ENCODE measurements around the gene FOS.
"Not testable (repeated sequence)": the region's sequence is repeated elsewhere in the genome, so short reads cannot be mapped to it uniquely, and the experiment has no call there.

FOS gene

GRCh38 chr14:75294649-75295033, 16.0 kb downstream of the FOS start:
- no peak for DNase-seq (ENCODE audit: low read depth, low spot score)

DNA sequence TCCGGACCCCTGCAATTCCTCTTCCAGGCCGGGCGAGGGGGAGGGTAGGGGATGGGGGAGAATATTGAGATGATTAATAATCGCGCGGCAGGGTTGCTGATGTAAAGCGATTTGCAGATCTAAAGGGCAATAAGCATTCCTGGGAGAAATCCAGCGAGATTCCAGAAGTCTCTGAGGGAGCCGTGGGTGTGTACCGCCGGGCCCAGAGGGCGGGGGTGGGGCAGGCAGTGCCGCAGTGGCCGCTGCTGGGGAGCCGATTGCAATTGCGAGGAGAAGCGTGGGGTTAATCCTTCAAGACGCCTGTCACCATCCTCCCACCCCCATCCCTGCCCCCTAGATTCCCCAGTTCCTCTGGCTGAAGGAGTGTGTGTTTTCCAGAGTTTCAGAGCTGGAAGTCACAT, 16.4 kb downstream of the FOS start:
- peak; percentile 86 for DNase-seq (ENCODE audit: low read depth, low spot score)

DNA sequence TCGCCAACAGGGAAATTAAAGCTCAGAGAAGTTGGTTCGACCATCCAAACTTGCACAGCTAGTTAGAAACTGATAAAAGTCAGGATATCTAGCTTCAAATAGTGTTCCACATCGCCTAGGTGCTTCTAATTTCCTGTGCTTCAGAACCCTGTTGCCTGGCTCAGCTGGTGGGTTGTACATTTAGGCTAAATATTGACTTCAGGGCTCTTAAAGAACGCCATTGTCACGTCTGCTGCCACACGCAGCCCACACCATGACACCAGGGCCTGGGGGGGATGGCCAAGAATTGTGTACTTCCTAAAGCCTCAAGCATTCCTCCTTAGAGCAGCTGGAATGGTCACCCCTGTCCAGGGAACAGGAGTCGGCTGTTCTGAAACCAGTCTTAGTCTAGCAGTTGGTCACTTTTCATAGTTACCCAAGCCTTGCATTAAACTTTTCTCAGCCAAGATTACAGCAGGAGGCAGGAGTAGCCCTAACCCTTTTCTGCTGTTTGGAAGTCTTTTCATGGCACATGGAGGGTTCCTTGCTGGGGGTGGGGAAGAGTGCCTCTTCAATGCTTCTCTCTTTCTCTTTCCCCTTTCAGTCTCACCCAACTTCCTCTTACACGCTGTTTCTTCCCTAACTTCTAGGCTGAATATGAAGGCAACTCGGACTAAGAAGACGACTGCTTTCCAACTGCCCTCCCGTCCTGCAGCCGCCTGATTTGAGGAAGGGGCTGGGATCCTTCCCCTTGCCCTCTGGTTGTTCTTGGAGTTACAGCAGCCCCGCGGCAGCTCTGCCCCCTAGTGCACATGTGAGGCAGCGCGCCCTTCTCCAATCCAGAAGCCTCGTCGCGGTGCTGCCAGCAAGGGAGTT, 17.1 kb downstream of the FOS start:
- peak; percentile 90 for DNase-seq (ENCODE audit: low read depth, low spot score)

DNA sequence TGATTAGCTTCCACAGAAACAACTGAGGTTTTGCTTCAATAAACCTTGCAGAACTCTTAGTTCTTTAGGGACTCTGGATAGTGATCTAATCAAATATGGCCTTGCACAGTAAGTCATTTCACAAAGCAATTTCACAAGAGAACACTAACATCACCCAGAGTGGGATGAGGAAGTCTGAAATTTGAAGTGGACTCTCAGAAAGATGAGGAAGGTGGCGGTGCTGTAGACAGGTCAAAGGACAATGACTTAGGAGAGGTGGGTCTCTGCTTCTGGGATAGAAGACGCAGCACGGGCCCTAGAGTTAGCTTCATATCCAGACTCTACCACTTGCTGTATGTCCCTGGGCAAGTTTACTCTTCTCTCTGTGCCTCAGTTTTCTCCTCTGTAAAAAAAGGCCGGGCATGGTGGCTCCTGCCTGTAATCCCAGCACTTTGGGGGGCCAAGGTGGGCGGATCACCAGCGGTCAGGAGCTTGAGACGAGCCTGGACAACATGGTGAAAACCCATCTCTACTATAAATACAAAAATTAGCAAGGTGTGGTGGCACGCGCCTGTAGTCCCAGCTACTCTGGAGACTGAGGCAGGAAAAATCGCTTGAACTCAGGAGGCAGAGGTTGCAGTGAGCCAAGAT, 18.9 kb downstream of the FOS start:
- no peak for DNase-seq (ENCODE audit: low read depth, low spot score)

DNA sequence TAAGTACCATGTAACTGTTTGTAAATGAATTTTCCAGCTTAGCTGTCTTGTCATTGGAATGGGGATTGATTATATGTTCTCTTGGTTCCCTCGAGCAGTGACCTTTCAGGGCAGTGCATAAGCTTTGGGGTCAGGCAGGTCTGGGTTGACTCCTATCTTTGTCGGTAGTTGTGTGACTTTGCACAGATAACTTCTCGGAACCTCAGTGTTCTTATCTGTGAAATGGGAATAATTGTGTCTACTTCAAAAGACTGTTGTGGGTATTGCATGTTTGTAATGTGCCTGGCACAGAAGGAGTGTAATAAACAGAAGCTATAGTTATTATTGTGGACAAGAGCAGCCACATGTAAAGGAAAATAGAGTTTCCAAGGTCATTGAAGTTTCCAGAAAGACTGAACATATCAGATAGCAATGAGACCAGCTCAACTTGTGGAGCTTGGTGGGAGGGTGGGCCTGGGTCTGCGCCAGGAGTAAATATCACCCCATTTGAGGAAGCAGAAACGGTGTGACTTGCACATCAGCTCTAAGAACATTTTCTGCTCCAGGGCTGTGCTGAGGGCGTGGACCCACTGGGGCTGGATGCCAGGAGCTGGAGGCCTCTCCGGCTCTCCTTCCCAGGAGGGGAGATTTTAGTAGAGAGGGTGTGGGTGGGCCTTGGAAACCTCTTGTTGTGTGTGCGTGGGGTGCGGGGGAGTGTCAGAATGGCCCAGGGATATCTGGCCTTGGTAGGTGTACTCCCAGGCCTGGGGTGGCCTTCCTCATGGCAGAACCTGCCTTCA, 19.7 kb downstream of the FOS start:
- no peak for DNase-seq (ENCODE audit: low read depth, low spot score)

DNA sequence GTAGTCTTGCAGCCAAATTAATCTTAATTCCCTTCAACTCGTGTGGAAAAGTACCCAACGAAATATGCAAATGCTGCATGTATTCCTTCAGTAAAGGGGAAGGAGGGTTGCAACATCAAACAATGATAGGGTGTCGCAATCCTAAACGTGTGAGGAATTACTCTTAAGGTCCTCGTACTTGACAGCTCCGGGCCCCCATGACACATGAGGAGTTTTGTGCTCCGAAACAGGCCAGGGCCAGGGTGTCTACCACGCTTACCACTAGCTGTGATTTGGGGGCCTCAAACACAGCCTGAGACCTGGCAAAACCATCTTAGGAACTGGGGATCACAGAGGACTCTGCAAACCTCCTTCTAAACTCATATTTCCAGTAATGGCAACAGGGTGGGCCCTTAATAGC, 20.4 kb downstream of the FOS start:
- DNase-seq (ENCODE audit: low read depth, low spot score): no peak

DNA sequence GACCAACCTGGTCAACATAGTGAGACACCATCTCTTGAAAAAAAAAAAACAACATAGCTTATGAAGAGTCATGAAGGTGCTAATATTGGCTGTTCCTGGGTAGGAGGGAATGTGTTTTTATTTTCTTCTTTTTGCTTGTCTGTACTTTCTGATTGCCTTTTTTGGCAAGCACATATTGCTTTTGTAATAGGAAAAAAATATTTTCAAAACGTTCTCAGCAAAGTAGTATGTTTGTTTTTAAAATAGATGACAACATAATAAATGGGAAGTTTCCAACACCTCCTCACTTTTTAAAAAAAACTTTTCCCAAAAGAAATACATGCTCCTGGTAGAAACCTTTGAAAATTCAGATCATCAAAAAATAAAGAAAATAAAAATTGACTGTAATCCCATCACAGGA, 20.9 kb downstream of the FOS start:
- no peak for DNase-seq (ENCODE audit: low read depth, low spot score)

DNA sequence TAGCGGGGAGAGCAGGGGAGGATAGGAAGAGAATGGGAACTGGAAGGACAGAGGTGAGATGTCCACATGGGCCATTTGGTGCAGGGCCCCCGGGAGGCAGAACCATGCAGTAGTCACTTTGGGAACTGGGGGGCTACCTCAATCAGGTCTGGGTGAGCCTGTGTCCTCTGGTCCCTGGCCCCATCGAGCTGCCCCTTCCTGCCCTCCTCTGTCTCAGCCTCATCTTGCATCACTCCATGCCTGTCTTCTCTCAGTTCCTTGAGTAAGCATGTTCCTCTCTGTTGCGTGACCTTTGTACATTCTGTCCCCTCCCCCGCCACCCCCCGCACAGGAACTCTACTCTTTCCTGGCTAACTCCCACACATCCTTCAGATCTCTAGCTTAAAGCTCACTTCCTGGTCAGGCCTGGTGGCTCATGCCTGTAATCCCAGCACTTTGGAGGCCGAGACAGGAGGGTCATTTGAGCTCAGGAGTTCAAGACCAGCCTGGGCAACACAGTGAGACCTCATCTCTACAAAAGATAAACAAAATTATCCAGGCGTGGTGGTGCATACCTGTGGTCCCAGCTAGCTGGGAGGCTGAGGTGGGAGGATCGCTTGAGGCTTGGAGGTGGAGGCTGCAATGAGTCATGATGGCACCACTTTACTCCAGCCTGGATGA, 23.2 kb downstream of the FOS start:
- DNase-seq (ENCODE audit: low read depth, low spot score): no peak

DNA sequence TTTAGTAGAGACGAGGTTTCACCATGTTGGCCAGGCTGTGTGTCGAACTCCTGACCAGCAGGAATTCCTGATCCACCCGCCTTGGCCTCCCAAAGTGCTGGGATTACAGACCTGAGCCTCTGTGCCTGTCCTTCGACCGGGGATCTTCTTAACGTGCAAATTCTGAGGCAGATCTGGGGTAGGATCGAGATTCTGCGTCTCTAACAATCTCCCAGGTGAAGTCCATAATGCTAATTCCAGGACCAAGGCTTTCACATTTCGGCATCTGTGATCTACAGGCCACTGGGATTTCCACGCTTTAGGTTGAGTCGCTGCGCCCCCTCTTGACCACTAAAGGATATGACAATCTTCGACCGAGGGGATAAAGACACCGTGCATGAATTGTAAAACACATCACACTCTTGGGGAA, 24.8 kb downstream of the FOS start:
- peak; percentile 85 for DNase-seq (ENCODE audit: low read depth, low spot score)

GRCh38 chr14:75306410-75306809, 27.8 kb downstream of the FOS start:
- not testable (repeated sequence) for DNase-seq (ENCODE audit: low read depth, low spot score)

DNA sequence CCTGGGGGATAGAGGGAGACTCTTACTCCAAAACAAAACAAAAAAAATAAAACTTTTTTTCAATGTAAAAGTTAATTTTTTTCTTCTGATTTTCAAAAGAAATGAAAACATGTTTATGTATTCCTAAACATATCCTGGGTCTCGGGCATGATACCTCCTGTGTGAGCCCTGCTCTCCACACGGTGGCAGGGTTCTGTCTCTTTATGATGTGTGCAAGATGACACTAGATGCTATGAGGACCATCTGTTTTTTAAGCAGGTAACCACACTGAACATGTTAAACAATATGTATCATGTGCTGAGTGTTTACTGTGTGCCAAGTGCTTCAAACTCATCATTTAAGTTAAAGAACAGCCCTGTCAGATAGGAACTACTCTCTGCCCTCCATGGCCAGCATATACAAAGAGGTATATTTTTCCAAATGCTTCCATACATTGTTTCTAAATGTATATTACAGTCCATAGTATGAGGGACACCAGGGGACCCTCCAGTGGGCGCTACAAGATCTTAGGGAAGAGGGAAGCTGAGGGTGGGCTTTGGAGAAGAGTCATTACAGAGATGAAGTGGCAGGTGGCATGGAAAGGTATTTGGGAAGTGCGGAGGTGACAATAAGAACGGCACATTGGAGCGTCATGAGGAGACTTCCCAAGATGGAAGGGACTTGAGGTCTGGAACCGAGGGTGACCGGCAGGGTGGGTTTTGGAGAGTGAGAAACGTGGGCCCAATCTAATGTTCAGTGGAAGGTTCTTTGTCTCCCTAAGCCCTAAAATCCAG, 28.5 kb downstream of the FOS start:
- no peak for DNase-seq (ENCODE audit: low read depth, low spot score)

DNA sequence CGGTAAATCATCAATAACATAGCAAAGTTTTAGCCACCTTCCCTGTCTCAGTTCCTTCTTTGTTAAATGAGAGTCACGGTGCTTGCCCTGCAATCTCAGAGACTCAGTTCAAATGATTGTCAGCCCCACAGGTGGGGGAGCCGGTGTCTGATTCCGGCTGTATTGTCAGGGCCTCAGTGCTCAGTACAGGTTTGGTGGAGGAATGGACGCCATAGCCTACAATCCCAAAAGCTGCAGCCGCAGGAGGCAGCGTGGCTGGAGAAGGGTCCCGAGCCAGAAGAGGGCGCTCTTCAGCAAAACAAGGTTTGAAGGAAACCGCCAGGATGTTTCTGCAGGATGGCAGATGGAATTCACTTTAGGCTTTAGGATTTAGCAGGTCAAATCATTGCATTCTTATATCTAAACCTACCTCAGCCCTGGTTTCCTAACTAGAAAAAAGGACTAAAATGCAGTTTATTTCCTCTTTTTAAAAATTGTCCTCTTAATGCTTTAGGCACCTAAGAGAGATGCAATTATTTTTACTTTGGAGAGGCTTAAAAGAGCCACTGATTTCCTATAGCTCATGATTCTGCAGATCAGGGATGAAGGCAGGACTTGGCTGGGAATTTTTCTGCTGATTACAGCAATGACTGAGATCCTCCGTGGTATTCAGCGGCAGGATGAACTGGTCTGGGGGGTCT, 29.2 kb downstream of the FOS start:
- DNase-seq (ENCODE audit: low read depth, low spot score): peak; percentile 92

- DNase-seq (ENCODE audit: low read depth, low spot score): not testable (repeated sequence)
Measured at GRCh38 chr14:75308991-75309390, 30.4 kb downstream of the FOS start.

DNA sequence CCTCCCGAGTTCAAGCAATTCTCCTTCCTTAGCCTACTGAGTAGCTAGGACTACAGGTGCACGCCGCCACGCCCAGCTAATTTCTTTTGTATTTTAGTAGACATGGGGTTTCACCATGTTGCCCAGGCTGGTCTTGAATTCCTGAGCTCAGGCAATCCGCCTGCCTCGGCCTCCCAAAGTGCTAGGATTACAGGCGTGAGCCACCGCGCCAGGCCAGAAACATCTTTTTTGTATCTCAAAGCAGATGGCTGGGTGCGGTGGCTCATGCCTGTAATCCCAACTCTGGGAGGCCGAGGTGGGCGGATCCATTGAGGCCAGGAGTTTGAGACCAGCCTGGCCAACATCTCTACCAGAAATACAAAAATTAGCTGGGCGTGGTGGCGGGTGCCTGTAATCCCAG, 30.9 kb downstream of the FOS start:
- not testable (repeated sequence) for DNase-seq (ENCODE audit: low read depth, low spot score)

- DNase-seq (ENCODE audit: low read depth, low spot score): peak; percentile 98
Measured at GRCh38 chr14:75310295-75311111, 31.9 kb downstream of the FOS start.

GRCh38 chr14:75311356-75311755, 32.7 kb downstream of the FOS start:
- no peak for DNase-seq (ENCODE audit: low read depth, low spot score)

DNA sequence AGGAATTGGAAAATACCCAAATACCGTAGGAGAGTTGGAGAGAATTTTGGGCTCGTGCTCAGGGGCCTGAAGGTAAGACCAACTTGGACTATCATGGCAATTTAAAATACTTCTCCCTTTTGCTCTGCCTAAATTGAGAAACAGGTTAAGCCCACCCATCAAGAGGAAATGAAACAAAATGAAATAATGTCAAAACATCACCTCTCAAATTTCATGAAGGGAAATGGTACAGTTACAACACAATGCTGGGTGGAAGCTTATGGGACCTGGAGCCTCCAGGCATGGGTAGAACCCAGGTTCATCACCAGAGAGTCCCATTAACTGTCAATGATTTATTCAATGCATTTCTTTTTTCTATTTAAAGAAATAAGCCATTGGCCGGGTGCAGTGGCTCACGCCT, 33.7 kb downstream of the FOS start:
- no peak for DNase-seq (ENCODE audit: low read depth, low spot score)

DNA sequence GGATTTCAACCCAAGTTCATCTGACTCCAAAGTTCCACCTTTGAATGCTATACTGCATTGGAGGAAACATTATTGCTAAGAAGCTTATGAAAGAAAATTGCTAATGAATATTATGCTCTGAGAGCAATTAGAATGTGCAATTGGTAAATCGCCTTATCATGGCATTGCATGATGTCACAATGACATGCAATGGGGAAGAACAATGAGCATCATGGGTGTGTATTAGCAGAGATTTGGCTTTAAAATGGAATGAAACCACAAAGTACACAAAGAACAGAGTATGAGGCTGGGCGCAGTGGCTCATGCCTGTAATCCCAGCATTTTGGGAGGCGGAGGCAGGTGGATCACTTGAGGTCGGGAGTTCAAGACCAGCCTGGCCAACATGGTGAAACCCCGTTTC, 34.7 kb downstream of the FOS start:
- DNase-seq (ENCODE audit: low read depth, low spot score): no peak

DNA sequence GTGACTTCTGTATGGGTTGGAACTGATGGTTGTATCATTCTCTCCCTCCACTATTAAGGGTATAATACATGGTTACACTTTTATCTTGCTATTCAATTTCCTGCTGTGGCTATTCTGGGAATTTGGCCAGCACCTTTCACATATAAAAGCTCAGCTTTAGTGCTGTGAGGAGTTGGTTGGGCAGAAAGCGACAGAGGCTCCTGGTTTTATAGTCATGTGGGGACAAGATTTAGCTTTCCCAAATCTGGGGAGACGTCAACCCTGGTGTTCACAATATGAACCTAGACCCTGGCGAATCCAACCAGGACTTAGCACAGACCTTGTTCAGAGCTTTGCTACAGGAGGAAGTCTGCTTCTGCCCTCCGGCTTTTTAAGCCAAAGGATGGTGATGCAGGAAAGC, 36.5 kb downstream of the FOS start:
- DNase-seq (ENCODE audit: low read depth, low spot score): peak; percentile 89

- no peak for DNase-seq (ENCODE audit: low read depth, low spot score)
Measured at GRCh38 chr14:75317148-75317547, 38.5 kb downstream of the FOS start.
